NCI-H524 treated with DMSO at 0.1 percent for 48 hours (cell line): ENCODE results near the gene PCTP.

ENCODE experiments used
- DNase-seq: peaks from one replicate; lab custom pipeline; 2025; lab: John Stamatoyannopoulos, UW

Gene PCTP

DNA sequence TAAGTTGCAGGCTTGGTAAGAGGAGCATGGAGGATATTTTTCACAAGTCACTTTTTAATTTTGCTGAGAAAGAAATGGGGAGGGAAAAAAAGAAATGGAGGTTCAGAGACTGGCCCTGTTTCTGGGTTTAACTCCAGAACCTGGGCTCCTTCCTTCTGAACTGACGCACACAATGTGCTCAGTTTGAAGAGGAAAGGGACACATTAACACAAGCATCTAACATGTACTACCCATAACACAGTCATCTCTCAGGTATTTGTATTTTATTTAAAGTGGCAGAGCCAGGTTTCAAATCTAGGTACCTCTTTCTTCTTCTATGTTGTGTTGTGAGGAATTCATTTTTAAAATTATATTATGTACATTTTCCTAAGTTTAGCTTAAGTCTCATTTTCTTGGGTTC is 22.9 kb upstream of the PCTP start:
- no peak for DNase-seq

DNA sequence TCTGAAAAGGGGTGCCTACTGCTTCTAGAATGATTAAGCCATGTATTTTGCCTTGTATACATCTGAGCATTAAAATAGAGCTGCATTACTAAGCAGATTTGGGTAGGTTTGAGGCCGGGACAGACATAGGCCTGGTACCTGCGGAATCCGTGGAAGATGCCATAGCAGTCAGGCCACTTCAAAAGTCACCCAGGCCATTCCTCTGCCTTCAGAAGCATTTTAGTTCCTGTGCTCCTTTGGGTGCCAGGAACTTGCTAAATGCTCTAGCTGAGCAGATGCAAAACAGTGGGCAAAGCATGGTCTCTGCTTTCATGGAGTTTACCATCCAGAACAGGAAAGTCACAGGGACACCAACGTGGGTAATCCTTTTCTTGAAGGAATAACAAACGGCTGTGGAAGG is 22.5 kb upstream of the PCTP start:
- DNase-seq = no peak

DNA sequence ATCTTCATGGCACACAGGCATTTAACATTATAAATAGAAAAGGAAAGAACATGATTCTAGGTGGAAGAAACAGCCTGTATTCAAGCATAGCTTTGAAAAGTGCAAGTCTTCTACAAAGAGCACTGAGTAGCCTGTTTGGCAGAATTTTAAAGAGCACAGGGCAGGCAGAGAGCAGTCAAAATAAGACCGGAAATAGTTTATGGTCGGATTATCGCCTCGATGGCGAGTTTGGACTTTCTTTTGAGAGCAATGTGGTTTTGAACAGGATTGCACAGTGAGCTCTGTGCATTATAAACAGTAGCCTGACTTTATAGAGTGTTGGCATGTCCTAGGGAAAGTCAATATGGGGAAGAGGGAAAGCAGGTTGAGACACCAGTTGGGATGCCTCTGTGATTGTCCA is 22.0 kb upstream of the PCTP start:
- DNase-seq = no peak

DNA sequence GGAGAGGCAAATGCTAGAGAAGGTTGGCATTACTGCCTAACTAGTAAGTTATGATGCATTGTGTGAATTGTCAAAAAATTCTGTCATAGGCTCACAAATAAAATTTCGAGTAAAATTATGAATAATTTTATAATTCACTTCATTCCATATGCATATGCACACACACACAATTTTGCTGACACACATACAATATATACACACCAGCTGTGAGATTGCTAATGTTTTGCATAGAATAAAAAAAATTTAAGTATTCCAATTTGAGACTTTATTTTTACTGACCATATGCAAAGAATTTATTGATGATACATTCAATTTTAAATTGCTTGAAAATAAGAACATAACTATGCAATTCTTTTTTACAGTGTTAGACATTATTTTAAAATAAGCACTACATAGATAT is 21.4 kb upstream of the PCTP start:
- DNase-seq = no peak

DNA sequence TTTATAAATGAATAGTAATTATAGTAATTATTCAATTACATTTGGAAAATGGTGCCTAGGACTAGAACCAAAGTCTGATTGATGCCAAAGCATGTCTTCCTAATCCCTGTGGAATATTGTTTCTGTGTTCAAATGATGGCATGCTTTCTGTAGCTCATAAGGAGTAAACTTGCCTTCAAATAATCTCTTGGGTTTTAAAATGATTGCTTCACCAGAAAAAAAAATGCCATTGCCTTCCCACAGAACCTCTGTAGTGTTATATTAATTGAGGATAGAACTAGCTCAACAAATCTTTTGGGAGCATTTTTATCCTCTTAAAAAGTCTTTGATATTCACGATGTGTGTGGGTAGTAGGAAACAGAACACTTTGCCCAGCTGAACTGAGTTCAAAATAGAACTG is 20.5 kb upstream of the PCTP start:
- no peak for DNase-seq

DNA sequence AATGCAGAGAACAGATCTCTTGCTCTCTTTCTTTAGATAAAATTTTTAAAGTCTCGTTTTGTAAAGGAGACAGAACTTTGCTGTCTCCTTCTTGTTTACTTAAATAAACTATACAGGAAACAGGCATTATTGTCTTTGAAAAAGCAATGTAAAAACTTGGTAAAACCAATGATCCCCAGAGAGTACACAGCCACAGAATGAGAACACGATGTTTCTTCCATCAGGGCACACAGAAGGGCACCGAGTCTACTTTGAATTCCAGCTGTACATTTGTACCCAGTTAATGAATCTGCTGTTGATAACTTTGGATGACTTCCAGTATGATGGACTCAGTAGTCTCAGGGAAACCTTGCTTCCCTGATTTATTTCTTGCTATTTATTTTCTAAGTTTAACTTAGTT is 20.0 kb upstream of the PCTP start:
- no peak for DNase-seq

DNA sequence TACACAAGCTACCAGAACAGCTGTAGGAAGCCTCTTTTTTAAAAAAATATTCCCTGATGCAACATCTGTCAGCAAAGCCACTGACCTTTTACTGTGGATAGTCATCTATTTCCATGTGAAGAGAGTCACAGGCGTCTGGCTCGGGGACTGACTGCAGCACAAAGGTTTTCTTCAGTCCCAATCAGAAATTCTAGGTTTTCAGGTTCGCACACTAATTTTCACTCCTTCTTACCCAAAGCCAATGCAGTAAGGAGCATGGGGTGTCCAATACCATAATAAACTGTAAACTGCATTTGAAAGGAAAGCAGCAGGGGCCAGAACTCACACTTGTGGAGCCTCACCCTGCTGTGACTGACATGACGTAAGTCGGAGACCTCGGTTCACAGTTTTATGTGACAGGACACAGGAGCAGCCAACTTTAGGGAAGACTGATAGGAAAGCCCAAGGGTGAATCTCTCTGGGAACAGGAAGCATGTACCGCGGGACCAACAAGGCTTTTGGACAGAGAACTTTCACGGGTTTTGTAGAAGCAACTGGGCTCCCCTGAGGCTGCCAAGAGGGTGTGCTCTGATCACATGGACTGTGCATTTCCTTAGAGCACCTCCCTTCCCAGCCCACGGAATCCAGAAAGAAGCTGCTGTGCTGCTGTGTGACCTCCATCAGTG is 19.1 kb upstream of the PCTP start:
- no peak for DNase-seq

DNA sequence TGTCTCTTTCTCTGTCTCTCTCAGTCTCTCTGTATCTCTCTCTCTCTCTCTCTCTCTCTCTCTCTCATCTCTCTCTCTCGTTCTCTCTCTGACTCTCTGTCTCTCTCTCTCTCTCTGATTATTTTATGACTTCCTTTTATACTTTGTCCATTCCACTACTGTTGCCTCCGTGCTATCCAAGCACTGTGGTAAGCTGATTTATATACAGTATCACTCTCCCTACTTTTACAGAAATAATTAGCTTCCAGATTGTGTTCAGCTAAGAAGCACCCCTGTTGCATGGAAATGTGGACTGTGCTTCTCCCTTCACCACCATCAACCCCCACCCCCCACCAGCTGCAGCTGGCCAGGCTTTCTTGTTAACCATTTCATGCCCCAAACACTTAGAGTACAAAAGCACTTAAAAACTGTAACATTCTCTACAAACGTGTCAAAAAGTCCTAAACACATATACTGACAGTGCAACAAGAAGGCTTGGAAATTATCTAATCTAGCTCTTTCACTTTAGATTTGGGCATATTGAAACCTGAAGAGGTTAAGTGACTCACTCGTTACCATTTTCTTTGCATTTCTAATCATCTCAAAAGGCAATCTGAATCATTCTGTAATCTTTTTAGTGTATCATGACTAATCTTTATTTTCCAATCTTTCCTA is 16.6 kb upstream of the PCTP start:
- DNase-seq = no peak

DNA sequence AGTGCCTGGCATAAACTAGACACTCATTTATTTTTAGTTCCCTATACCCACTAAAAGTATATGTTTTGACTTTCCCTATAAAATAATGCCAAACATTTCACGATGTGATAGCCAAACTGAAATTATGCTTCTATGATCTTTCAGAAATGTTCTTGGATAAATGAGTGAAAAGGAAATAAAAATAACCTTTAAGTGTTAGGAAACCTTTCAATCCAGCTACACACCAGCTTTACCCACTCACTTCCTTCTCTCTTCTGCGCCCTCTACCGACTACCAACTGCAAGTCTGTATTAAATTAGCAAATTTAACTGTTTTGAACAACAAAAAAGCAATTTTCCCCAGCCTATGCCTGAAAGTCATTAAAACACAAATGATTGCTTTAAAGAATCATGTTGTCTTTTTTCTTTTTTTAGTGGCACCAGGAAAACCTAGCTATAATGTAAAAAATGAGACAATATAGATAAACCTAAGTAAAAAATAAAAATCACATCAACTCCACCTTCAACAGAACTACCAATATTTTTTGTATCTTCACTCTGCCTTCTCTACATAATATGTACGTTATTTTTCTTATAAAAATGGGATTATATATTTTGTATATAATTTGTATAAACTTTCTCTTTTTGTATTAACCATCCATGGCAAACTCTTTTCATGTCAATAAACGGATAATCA is 15.0 kb upstream of the PCTP start:
- no peak for DNase-seq

DNA sequence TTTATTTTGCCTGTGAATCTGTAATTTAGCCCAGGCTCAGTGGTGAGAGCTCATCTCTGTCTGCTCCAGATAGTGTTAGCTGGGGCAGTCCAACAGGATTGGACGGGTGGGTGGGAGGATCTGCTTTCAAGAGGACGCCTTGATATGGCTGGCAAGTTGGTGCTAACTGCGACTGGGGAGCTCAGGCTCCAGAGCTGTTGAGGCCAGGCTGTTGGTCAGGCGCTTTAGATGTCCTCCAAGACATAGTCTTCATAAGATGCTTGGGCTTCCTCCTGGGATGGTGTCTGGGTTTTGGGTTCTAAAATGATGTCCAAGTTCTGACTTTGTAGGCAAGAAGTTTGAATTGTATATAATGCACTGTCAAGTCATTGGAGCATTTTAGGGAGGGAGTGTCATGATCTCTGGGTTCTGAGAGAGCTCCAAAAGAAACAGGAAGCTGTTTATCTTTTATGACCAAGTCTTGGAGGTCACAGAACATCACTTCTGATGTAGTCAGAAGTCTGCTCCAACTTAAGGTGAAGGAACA is 12.8 kb upstream of the PCTP start:
- DNase-seq = no peak

DNA sequence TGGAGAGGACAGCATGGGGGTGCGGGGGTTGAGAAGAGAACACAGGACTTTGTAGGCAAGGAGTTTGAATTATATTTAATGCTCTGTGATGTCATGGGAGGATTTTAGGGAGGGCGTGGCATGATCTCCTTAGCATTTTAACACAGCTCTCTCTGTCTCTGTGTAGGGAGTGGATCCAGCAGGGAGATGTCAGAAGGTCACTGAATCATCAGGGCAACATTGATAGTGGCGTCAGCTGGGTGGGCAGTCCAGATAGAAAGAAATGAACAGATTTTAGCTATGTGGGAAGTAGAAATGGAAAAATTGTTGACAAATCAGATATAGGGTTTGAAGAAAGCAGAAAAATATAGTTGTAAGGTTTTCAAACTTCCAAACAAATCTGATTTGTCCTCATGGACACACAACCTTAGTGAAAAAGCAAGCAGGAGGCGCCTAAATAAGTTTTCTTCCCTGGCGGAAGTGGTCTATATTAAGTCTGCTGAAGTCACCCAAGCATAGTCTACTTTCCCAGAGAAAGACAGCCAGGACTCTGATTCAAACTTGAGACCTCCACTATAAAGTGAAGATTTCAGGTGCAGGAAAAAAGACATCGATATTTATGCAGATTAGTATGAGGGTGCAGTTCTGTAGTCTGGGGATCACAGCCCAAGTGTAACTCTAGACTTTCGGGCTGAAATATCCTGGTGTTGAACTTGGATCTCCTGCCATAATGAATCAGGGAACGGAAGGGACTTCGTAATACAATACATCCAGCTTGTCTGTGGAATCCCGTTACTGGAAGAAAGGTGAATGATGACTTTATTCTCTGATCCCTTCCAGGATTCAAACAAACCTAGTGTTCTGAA is 10.1 kb upstream of the PCTP start:
- DNase-seq = no peak

DNA sequence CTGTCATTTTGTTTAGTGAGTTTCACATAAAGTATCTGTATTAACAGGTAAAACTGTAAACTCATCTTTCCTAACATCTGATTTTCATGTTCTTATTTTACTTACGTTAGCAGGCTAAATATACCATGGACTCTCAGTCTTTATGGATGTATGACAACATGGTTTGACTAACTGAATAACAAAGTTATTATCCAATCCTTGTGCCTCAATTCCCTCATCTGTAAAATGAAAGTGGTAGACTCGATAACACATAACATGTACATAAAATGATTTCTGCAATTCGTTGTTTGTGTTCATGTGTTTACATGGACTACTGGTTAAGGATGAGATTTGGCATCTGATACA is 9.5 kb upstream of the PCTP start:
- no peak for DNase-seq

DNA sequence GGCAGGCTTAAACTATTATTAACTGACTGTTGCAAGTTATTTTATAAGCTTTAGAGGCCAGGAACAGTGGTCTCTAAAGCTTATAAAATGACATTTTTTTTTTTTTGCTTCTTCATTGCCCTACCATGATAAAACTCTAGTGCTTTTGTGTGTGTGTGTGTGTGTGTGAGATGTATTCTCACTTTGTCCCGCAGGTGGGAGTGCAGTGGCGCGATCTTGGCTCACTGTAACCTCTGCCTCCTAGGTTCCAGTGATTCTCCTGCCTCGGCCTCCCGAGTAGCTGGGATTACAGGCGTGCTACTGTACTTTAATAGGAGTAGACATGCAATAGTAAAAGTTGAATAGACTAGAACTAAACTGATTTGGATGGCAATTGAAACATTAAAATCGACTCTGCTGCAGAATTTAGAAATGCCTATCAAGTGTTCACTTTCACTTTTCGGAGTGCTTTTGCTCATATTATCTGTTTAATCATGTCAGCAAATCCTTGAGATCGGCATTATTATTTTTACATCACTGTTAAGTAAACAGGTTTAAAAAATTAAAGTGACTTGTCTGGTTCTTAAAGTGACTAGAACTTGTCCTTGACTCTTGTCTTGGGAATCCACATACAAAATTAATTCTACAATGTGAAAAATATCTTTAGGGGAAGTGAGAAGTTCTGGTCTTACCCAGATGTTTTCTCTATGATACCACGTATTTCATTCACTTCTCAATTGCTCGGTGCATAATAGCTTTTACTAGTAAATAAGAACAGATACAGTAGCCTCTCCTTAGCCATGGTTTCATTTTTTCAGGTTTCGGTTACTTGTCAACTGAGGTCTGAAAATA is 8.4 kb upstream of the PCTP start:
- DNase-seq = no peak

DNA sequence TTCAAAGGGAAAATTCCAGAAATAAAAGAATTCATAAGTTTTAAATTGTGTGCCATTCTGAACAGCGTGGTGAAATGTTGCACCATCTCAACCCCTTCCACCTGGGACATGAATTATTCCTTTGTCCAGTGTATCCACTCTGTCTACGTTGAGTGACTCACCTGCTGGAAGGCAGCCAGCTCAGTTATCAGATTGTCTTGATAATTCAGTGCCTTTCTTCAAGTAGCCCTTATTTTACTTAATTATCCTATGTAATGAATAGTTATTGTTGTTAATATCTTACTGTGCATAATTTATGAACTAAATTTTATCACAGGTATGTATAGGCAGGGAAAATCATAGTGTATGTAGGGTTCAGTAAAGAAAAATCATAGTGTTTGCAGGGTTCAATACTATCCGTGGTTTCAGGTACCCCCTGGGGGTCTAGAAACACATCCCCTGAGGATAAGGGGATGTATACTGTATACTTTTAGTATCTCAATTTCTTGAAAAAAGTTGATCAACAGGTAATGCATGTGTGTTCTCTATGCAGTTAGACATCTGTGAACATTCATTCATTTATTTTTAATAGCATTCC is 7.7 kb upstream of the PCTP start:
- DNase-seq = no peak

DNA sequence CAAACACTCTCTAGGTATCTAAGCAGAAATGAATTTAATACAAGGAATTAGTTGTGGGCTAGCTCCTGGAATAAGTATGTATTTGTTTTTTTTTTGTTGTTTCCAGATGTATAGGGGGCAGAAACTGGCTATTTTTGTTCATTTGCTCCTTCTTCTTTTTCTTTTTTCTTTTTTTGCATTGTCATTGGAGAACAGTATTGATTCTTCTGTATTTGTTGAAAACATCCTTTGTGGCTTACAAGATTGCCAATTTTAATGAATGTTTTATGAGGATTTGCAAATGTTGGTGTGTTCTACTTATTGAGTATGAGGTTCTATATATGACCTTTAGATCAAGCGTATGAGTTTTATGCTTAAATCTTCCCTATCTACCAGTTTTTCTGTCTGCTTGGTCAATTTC is 5.6 kb upstream of the PCTP start:
- no peak for DNase-seq

DNA sequence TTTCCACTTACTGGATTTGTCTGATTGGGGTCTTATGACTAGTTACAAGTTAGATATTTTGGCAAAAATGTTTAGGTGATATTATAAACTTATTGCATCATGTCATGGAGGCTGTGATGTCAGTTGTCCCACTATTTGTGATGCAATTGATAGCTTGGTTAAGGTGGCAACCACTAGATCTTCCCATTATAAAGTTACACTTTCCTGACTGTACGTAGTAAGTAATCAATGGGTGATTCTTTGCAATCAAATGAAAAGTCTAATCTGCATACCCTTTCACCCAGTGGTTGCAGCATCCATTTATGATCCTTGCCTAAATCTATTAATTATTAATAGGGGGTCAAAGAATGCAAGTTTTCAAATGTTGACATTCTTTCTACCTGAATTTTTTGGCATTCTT is 4.4 kb upstream of the PCTP start:
- no peak for DNase-seq

DNA sequence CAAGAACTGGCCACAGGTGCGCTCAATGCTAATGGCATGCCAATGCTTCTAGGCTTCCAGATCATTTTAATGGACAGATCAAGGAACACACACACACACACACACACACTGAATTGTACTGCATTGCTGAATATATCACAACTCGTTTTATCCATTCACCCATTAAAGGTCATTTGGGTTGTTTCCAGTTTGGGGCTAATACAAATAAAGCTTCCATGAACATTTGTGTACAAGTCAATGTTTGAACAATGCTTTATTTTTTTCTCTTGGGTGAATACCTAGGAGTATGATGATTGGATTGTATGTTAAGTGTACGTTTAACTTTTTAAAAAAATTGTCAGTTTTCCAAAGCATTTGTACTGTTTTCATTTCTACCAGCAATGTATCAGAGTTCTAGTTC is 3.6 kb upstream of the PCTP start:
- no peak for DNase-seq

DNA sequence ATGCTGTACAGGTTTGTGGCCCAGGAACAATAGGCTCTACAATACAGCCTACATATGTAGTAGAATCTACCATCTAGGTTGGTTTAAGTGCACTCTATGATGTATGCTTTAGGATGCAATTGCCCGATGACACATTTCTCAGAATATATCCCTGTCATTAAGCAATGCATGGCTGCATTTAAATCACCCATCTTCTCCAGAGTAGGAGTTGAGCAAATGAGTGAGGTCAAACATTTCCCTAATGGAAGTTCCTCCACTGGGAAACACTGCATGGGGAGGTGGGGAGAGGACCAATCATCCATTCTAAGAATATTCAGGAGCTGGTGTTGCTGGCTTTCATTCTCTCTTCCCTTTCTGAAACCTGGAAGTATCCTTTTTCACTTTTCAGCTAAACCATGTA is 2.0 kb upstream of the PCTP start:
- DNase-seq = no peak

DNA sequence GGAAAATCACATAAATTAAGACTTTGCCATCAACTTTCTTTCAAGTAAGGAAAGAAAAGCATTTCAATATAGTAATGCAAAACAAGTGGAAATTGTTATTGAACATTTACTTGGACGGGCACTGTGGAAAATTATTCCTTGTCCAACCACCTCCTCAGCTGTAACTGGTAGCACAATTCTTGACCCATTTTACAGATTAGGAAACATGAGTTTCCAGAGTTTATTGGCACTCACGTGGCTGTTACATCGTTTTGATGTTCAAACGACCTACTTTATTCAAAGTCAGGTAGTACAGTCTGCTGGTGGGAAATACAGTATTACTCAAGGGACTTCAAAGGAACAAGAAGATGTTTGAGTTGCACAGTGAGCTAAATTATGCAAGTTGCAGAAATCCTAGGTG is 866 bp upstream of the PCTP start:
- no peak for DNase-seq

DNA sequence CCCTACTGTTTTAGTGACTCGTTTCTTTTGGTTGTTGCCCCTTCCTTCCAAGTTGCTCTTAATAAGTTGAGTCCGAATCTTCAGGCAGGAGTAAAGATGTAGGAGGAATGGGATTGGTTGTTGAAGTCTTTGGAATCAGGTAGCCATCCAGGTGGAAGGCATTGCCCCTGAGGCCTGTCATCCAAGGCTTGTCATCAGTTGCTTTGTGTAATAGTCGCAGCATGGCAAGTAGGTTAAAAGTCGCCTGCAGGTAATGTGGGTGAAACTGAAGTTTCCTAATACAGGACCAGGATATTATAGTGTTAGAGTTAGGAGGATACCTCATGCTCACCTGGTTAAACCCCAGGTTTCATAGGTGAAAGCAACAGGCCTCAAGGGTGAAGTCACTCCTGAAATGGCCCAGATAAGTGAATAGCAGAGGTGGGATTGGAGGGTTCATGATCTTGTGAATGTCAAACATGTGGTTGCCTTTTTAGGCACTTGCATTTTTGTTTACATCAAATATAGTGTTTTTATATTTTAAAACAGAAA is 934 bp downstream of the PCTP start:
- DNase-seq = no peak

DNA sequence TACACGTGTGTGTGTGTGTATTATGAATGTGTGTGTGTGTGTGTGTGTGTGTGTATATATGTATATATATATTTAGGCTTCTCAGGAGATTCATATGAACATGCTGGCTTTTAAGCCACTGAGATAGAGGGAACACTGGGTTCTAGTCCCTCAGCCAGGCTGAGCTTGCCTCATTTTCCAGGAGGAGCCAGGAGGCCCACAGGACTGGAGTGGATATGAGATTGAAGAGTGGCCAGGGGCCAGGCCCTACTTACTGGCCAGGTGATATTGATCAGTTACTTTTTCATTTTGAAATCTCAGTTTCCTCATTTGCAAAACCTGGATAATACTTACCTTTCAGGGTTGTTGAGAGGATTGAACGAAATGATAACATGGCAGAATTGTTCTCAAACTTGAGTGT is 5.8 kb downstream of the PCTP start:
- DNase-seq = no peak
